Measurements from ENCODE around the gene MYOD1. TPM values are rescaled to one million over a fixed set of nuclear protein-coding genes. Genes with fewer than 3 reads are reported as not detected.

MYOD1 gene
- polyA plus RNA-seq = under 1 TPM in 1 of 4 donors, not detected in 3; 0.15 TPM
- long read RNA-seq, donor 1 = 0 reads
- long read RNA-seq, donor 2 = 0 reads
- long read RNA-seq, donor 3 = 0 reads
- long read RNA-seq, donor 4 = 0 reads
- long read RNA-seq, donor 5 = 0 reads
- long read RNA-seq, donor 6 = 0 reads
- long read RNA-seq, donor 7 = 0 reads
- long read RNA-seq, donor 8 = 0 reads
- long read RNA-seq, donor 9 = 0 reads
- long read RNA-seq, donor 10 = 0 reads

GRCh38 chr11:17719028-17719937 is at the start of gene MYOD1:
MYOD1 (plus strand) TSS chr11:17719571; CDS start chr11:17719783, 212 bp downstream.
- no peak within 1 kb of the TSS for H3K4me3 ChIP-seq (ENCODE audit: low read depth in 1 of 3, low read length in 3 of 3)
- H3K27ac ChIP-seq (ENCODE audit: low read depth in 1 of 3, low read length in 2 of 3) = no peak within 1 kb of the TSS
- DNase-seq (peak in 1 of 2 donors; percentile 14), FAIRE-seq (no peak)
- H3K36me3 ChIP-seq (ENCODE audit: control insufficient read depth in 3 of 3, insufficient read depth in 2 of 3, low read depth in 1 of 3, low read length in 3 of 3) = no peaks in the 10 kb centered on the region
- 5 to 18% (median 12%) methylated on average over 58 to 68 of the region's 68 CpGs for WGBS, 3 donors
- peaks cover 18 to 90% (median 49%) of the 10 kb centered on the region in 3 donors for H3K27me3 ChIP-seq (ENCODE audit: control insufficient read depth in 3 of 3, insufficient read depth in 3 of 3, low read length in 3 of 3)
- no peaks in the 10 kb centered on the region for H3K9me3 ChIP-seq (ENCODE audit: control insufficient read depth in 2 of 2, insufficient read depth in 1 of 2, low read depth in 1 of 2, low read length in 1 of 2)
- no peaks in the 10 kb centered on the region for H3K4me1 ChIP-seq (ENCODE audit: control insufficient read depth in 3 of 3, insufficient read depth in 2 of 3, low read depth in 1 of 3, low read length in 2 of 3)

GRCh38 chr11:17672469-17672868 is 46.9 kb upstream of the MYOD1 start:
- 77 to 86% (median 83%) methylated on average over 7 of the region's 7 CpGs for WGBS, 3 donors
- H3K27ac ChIP-seq (ENCODE audit: low read depth in 1 of 3, low read length in 2 of 3) = no peak overlapping the region
- DNase-seq (no peak), FAIRE-seq (no peak)
- H3K27me3 ChIP-seq (ENCODE audit: control insufficient read depth in 3 of 3, insufficient read depth in 3 of 3, low read length in 3 of 3) = peaks cover 2 to 9% (median 3%) of the 10 kb centered on the region in 3 donors
- no peaks in the 10 kb centered on the region for H3K4me1 ChIP-seq (ENCODE audit: control insufficient read depth in 3 of 3, insufficient read depth in 2 of 3, low read depth in 1 of 3, low read length in 2 of 3)
- no peak overlapping the region for H3K4me3 ChIP-seq (ENCODE audit: low read depth in 1 of 3, low read length in 3 of 3)
- H3K9me3 ChIP-seq (ENCODE audit: control insufficient read depth in 2 of 2, insufficient read depth in 1 of 2, low read depth in 1 of 2, low read length in 1 of 2) = no peaks in the 10 kb centered on the region
- H3K36me3 ChIP-seq (ENCODE audit: control insufficient read depth in 3 of 3, insufficient read depth in 2 of 3, low read depth in 1 of 3, low read length in 3 of 3) = no peaks in the 10 kb centered on the region

GRCh38 chr11:17673951-17674350 is 45.4 kb upstream of the MYOD1 start:
- Histone ChIP-seq H3K4me1 (ENCODE audit: control insufficient read depth in 3 of 3, insufficient read depth in 2 of 3, low read depth in 1 of 3, low read length in 2 of 3) (no peaks in the 10 kb centered on the region), H3K36me3 (ENCODE audit: control insufficient read depth in 3 of 3, insufficient read depth in 2 of 3, low read depth in 1 of 3, low read length in 3 of 3) (no peaks in the 10 kb centered on the region), H3K9me3 (ENCODE audit: control insufficient read depth in 2 of 2, insufficient read depth in 1 of 2, low read depth in 1 of 2, low read length in 1 of 2) (no peaks in the 10 kb centered on the region), H3K4me3 (ENCODE audit: low read depth in 1 of 3, low read length in 3 of 3) (no peak overlapping the region), H3K27ac (ENCODE audit: low read depth in 1 of 3, low read length in 2 of 3) (no peak overlapping the region), H3K27me3 (ENCODE audit: control insufficient read depth in 3 of 3, insufficient read depth in 3 of 3, low read length in 3 of 3) (peaks cover 0 to 9% (median 2%) of the 10 kb centered on the region in 3 donors)
- DNase-seq (no peak), FAIRE-seq (no peak)
- 74 to 85% (median 84%) methylated on average over 1 of the region's 1 CpG for WGBS, 3 donors

GRCh38 chr11:17682848-17683247 is 36.5 kb upstream of the MYOD1 start:
- DNase-seq (no peak), FAIRE-seq (no peak)
- Histone ChIP-seq H3K27ac (ENCODE audit: low read depth in 1 of 3, low read length in 2 of 3) (no peak overlapping the region), H3K36me3 (ENCODE audit: control insufficient read depth in 3 of 3, insufficient read depth in 2 of 3, low read depth in 1 of 3, low read length in 3 of 3) (no peaks in the 10 kb centered on the region), H3K27me3 (ENCODE audit: control insufficient read depth in 3 of 3, insufficient read depth in 3 of 3, low read length in 3 of 3) (peaks cover 0 to 22% (median 5%) of the 10 kb centered on the region in 3 donors), H3K4me1 (ENCODE audit: control insufficient read depth in 3 of 3, insufficient read depth in 2 of 3, low read depth in 1 of 3, low read length in 2 of 3) (no peaks in the 10 kb centered on the region), H3K9me3 (ENCODE audit: control insufficient read depth in 2 of 2, insufficient read depth in 1 of 2, low read depth in 1 of 2, low read length in 1 of 2) (no peaks in the 10 kb centered on the region), H3K4me3 (ENCODE audit: low read depth in 1 of 3, low read length in 3 of 3) (no peak overlapping the region)

- no peaks in the 10 kb centered on the region for H3K36me3 ChIP-seq (ENCODE audit: control insufficient read depth in 3 of 3, insufficient read depth in 2 of 3, low read depth in 1 of 3, low read length in 3 of 3)
- 48 to 67% (median 49%) methylated on average over 12 of the region's 12 CpGs for WGBS, 3 donors
- H3K27me3 ChIP-seq (ENCODE audit: control insufficient read depth in 3 of 3, insufficient read depth in 3 of 3, low read length in 3 of 3) = peaks cover 0 to 28% (median 5%) of the 10 kb centered on the region in 3 donors
- no peaks in the 10 kb centered on the region for H3K4me1 ChIP-seq (ENCODE audit: control insufficient read depth in 3 of 3, insufficient read depth in 2 of 3, low read depth in 1 of 3, low read length in 2 of 3)
- DNase-seq (peak in 1 of 2 donors; percentile 29), FAIRE-seq (no peak)
- H3K4me3 ChIP-seq (ENCODE audit: low read depth in 1 of 3, low read length in 3 of 3) = no peak overlapping the region
- H3K27ac ChIP-seq (ENCODE audit: low read depth in 1 of 3, low read length in 2 of 3) = no peak overlapping the region
- no peaks in the 10 kb centered on the region for H3K9me3 ChIP-seq (ENCODE audit: control insufficient read depth in 2 of 2, insufficient read depth in 1 of 2, low read depth in 1 of 2, low read length in 1 of 2)
Observed at GRCh38 chr11:17683377-17684161, 35.8 kb upstream of the MYOD1 start.

GRCh38 chr11:17684550-17684949 is 34.8 kb upstream of the MYOD1 start:
- Histone ChIP-seq H3K4me3 (ENCODE audit: low read depth in 1 of 3, low read length in 3 of 3) (no peak overlapping the region), H3K27me3 (ENCODE audit: control insufficient read depth in 3 of 3, insufficient read depth in 3 of 3, low read length in 3 of 3) (peaks cover 0 to 29% (median 5%) of the 10 kb centered on the region in 3 donors), H3K9me3 (ENCODE audit: control insufficient read depth in 2 of 2, insufficient read depth in 1 of 2, low read depth in 1 of 2, low read length in 1 of 2) (no peaks in the 10 kb centered on the region), H3K4me1 (ENCODE audit: control insufficient read depth in 3 of 3, insufficient read depth in 2 of 3, low read depth in 1 of 3, low read length in 2 of 3) (no peaks in the 10 kb centered on the region), H3K27ac (ENCODE audit: low read depth in 1 of 3, low read length in 2 of 3) (no peak overlapping the region), H3K36me3 (ENCODE audit: control insufficient read depth in 3 of 3, insufficient read depth in 2 of 3, low read depth in 1 of 3, low read length in 3 of 3) (no peaks in the 10 kb centered on the region)
- FAIRE-seq (no peak), DNase-seq (no peak)
- WGBS, 3 donors = 65 to 81% (median 69%) methylated on average over 5 of the region's 5 CpGs

- H3K36me3 ChIP-seq (ENCODE audit: control insufficient read depth in 3 of 3, insufficient read depth in 2 of 3, low read depth in 1 of 3, low read length in 3 of 3) = no peaks in the 10 kb centered on the region
- no peaks in the 10 kb centered on the region for H3K4me1 ChIP-seq (ENCODE audit: control insufficient read depth in 3 of 3, insufficient read depth in 2 of 3, low read depth in 1 of 3, low read length in 2 of 3)
- H3K4me3 ChIP-seq (ENCODE audit: low read depth in 1 of 3, low read length in 3 of 3) = no peak overlapping the region
- no peak for DNase-seq
- no peaks in the 10 kb centered on the region for H3K9me3 ChIP-seq (ENCODE audit: control insufficient read depth in 2 of 2, insufficient read depth in 1 of 2, low read depth in 1 of 2, low read length in 1 of 2)
- H3K27me3 ChIP-seq (ENCODE audit: control insufficient read depth in 3 of 3, insufficient read depth in 3 of 3, low read length in 3 of 3) = peaks cover 0 to 35% (median 3%) of the 10 kb centered on the region in 3 donors
- no peak overlapping the region for H3K27ac ChIP-seq (ENCODE audit: low read depth in 1 of 3, low read length in 2 of 3)
- no peak for FAIRE-seq
- 47 to 55% (median 50%) methylated on average over 8 of the region's 8 CpGs for WGBS, 3 donors
Observed at GRCh38 chr11:17686231-17686980, 33.0 kb upstream of the MYOD1 start.
